ENCODE results near the gene CRHBP. TPM values are rescaled to one million over a fixed set of nuclear protein-coding genes. Genes with fewer than 3 reads are reported as not detected.

Gene CRHBP
- total and polyA plus RNA-seq, 4 donors, result 37.3 to 159 (median 91.8) TPM

- DNase-seq (ENCODE audit: low spot score), result no peak
- Histone ChIP-seq H3K4me1 (ENCODE audit: control insufficient read depth in 4 of 4, insufficient read depth in 4 of 4, low read length in 3 of 4) (no peaks in the 10 kb centered on the region), H3K36me3 (ENCODE audit: control insufficient read depth in 4 of 4, insufficient read depth in 3 of 4, low read depth in 1 of 4, low read length in 3 of 4) (no peaks in the 10 kb centered on the region), H3K9ac (ENCODE audit: low read depth in 1 of 2, low read length in 2 of 2) (no peak overlapping the region), H3K4me3 (ENCODE audit: low read depth in 1 of 3, low read length in 3 of 3) (no peak overlapping the region), H3K27ac (ENCODE audit: low read depth in 1 of 2, low read length in 2 of 2) (no peak overlapping the region), H3K9me3 (ENCODE audit: control insufficient read depth in 4 of 4, low read length in 3 of 4) (no peaks in the 10 kb centered on the region), H3K27me3 (ENCODE audit: control insufficient read depth in 4 of 4, insufficient read depth in 4 of 4, low read length in 3 of 4) (no peaks in the 10 kb centered on the region)
- WGBS, result 91% methylated on average over 3 of the region's 3 CpGs
- no peak for TF ChIP-seq NR2F2 (IDR thresholded peaks at IDR 0.05)
- no peak for TF ChIP-seq JUND (IDR thresholded peaks at IDR 0.05)
- no peak for TF ChIP-seq SP1 (IDR thresholded peaks at IDR 0.05)
- TF ChIP-seq, protein P1, sequence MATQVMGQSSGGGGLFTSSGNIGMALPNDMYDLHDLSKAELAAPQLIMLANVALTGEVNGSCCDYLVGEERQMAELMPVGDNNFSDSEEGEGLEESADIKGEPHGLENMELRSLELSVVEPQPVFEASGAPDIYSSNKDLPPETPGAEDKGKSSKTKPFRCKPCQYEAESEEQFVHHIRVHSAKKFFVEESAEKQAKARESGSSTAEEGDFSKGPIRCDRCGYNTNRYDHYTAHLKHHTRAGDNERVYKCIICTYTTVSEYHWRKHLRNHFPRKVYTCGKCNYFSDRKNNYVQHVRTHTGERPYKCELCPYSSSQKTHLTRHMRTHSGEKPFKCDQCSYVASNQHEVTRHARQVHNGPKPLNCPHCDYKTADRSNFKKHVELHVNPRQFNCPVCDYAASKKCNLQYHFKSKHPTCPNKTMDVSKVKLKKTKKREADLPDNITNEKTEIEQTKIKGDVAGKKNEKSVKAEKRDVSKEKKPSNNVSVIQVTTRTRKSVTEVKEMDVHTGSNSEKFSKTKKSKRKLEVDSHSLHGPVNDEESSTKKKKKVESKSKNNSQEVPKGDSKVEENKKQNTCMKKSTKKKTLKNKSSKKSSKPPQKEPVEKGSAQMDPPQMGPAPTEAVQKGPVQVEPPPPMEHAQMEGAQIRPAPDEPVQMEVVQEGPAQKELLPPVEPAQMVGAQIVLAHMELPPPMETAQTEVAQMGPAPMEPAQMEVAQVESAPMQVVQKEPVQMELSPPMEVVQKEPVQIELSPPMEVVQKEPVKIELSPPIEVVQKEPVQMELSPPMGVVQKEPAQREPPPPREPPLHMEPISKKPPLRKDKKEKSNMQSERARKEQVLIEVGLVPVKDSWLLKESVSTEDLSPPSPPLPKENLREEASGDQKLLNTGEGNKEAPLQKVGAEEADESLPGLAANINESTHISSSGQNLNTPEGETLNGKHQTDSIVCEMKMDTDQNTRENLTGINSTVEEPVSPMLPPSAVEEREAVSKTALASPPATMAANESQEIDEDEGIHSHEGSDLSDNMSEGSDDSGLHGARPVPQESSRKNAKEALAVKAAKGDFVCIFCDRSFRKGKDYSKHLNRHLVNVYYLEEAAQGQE (IDR thresholded peaks at IDR 0.05), result no peak
- no peak for TF ChIP-seq TAF1 (conservative IDR thresholded peaks at IDR 0.05)
Measured at GRCh38 chr5:76943006-76943405, 9.8 kb upstream of the CRHBP start.

DNA sequence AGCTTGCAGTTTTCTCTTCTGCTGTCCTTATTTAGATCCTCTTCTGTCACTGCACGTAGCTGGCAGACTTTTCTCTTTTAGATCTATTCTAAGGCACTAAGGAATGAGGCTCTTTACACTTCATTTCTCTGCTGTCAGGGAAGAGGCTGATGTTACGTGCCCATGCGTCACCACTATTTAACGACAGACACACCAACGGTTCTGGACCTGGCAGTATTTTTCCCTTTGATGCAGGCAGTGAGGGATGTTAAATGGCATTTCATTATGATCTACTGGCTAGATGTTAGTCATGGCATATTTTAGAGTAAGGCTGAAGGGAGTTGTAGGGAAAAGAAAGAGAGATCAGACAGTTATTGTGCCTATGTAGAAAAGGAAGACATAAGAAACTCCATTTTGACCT lies 8.2 kb upstream of the CRHBP start:
- no peaks in the 10 kb centered on the region for H3K9me3 ChIP-seq (ENCODE audit: control insufficient read depth in 4 of 4, low read length in 3 of 4)
- no peak for DNase-seq (ENCODE audit: low spot score)
- no peak overlapping the region for H3K27ac ChIP-seq (ENCODE audit: low read depth in 1 of 2, low read length in 2 of 2)
- H3K4me1 ChIP-seq (ENCODE audit: control insufficient read depth in 4 of 4, insufficient read depth in 4 of 4, low read length in 3 of 4), result no peaks in the 10 kb centered on the region
- H3K27me3 ChIP-seq (ENCODE audit: control insufficient read depth in 4 of 4, insufficient read depth in 4 of 4, low read length in 3 of 4), result no peaks in the 10 kb centered on the region
- no peak overlapping the region for H3K9ac ChIP-seq (ENCODE audit: low read depth in 1 of 2, low read length in 2 of 2)
- TF ChIP-seq FOXA1 (IDR thresholded peaks at IDR 0.05) (no peak), GABPA (IDR thresholded peaks at IDR 0.05 in 1 of 2, conservative IDR thresholded peaks at IDR 0.05 in 1 of 2) (no peak), YY1 (IDR thresholded peaks at IDR 0.05) (no peak), HNF4A (conservative IDR thresholded peaks at IDR 0.05) (no peak), RAD21 (IDR thresholded peaks at IDR 0.05) (no peak), SP1 (IDR thresholded peaks at IDR 0.05) (no peak), JUND (IDR thresholded peaks at IDR 0.05) (no peak), NR2F2 (IDR thresholded peaks at IDR 0.05) (no peak), EGR1 (IDR thresholded peaks at IDR 0.05; ENCODE audit: low read depth in 2 of 2) (no peak), FOXA2 (IDR thresholded peaks at IDR 0.05) (no peak), RXRA (IDR thresholded peaks at IDR 0.05) (no peak), CTCF (IDR thresholded peaks at IDR 0.05; ENCODE audit: low read depth, low read length, missing input control) (no peak)
- TF ChIP-seq, protein P2, sequence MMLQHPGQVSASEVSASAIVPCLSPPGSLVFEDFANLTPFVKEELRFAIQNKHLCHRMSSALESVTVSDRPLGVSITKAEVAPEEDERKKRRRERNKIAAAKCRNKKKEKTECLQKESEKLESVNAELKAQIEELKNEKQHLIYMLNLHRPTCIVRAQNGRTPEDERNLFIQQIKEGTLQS (IDR thresholded peaks at IDR 0.05), result no peak
- H3K4me3 ChIP-seq (ENCODE audit: low read depth in 1 of 3, low read length in 3 of 3), result no peak overlapping the region
- H3K36me3 ChIP-seq (ENCODE audit: control insufficient read depth in 4 of 4, insufficient read depth in 3 of 4, low read depth in 1 of 4, low read length in 3 of 4), result no peaks in the 10 kb centered on the region
- 69% methylated on average over 5 of the region's 5 CpGs for WGBS
